Measurements from ENCODE around the gene NTM.

Gene NTM

DNA sequence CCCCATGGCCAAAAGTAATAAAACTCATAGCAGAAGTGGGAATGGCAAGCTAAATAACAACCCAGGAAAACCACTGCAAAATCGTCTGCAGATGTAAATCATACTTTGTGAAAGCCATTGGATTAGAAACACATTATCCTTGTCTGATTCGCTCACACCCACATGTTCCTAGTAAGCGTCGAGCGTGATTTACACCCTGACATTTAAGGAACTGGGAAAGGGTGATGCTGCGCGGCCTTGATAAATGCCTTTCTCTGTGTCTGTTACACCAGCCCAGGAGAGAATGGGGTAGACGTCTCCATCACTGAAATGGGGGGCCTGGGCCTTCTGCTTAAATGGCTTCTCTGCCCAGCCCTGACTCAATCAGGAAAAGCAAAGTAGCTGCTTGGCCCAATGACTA lies 162.7 kb downstream of the NTM start:
- Mint-ChIP-seq H3K36me3 (ENCODE audit: low read depth) (no peaks in the 10 kb centered on the region), H3K4me3 (no peak overlapping the region), H3K4me1 (ENCODE audit: low read depth) (no peaks in the 10 kb centered on the region), H3K27ac (no peak overlapping the region), H3K27me3 (ENCODE audit: low read depth) (no peaks in the 10 kb centered on the region), H3K9me3 (no peaks in the 10 kb centered on the region)
- DNase-seq (ENCODE audit: low spot score), result no peak

DNA sequence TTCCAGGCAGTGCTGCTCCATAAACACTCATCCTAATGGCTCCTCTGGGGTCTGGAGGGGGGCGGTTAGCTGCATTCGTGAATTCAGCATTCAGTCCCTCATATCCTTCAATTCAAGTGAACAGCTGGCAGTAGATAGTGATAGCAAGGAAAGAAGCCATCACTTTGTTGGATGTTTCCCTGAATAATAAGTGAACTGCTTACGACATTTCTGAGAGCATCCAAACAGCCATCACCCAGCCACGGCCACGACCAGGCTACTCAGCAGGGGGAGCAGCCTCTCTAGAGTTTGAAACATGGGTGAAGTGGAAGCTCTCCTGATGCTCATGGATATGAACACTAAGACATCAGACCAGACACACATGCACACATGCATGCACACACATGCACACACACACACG lies 163.6 kb downstream of the NTM start:
- no peaks in the 10 kb centered on the region for H3K4me1 Mint-ChIP-seq (ENCODE audit: low read depth)
- no peak overlapping the region for H3K4me3 Mint-ChIP-seq
- no peaks in the 10 kb centered on the region for H3K9me3 Mint-ChIP-seq
- no peak overlapping the region for H3K27ac Mint-ChIP-seq
- DNase-seq (ENCODE audit: low spot score), result no peak
- H3K36me3 Mint-ChIP-seq (ENCODE audit: low read depth), result no peaks in the 10 kb centered on the region
- H3K27me3 Mint-ChIP-seq (ENCODE audit: low read depth), result no peaks in the 10 kb centered on the region

DNA sequence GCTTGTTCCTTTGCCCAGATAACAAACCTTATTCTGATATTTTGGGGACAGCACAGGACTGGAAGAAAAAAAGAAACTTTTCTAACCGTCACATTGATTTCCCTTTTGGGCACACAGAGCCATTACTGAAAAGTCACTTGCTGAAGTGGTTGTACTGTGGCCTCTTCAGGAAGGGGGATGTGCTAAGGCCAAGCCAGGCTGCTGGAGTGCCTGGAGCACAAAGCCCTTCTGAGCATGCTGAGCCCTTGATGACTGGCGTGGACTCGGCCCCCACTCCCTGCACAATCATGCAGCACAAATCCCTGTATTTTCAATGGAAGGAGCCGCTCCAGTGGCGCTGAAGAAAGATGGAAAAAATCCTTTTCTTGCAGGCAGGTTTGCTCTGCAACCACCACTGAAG lies 164.2 kb downstream of the NTM start:
- H3K4me1 Mint-ChIP-seq (ENCODE audit: low read depth), result no peaks in the 10 kb centered on the region
- H3K27me3 Mint-ChIP-seq (ENCODE audit: low read depth), result no peaks in the 10 kb centered on the region
- no peaks in the 10 kb centered on the region for H3K9me3 Mint-ChIP-seq
- H3K27ac Mint-ChIP-seq, result no peak overlapping the region
- no peak overlapping the region for H3K4me3 Mint-ChIP-seq
- no peaks in the 10 kb centered on the region for H3K36me3 Mint-ChIP-seq (ENCODE audit: low read depth)
- DNase-seq (ENCODE audit: low spot score), result no peak

DNA sequence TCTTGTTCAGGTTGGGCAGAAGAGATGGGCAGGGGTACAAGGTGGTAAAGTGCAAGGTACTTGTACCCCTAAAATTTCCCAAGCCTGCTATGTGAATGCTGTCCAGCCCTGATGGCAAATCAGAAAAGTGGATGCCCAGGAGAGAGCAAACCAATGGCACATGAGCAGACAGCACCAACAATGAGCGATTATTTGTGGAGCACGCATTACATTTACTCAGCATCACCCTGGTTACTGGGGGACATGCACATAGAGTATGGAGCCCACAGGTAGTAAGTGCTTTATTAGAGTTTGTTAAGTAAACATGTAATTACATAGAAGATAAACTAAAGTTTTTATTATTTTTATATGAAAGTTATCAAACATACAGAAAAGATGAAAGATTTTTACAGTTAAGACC lies 165.7 kb downstream of the NTM start:
- H3K27me3 Mint-ChIP-seq (ENCODE audit: low read depth), result no peaks in the 10 kb centered on the region
- no peak overlapping the region for H3K4me3 Mint-ChIP-seq
- H3K27ac Mint-ChIP-seq, result no peak overlapping the region
- no peak for DNase-seq (ENCODE audit: low spot score)
- no peaks in the 10 kb centered on the region for H3K9me3 Mint-ChIP-seq
- H3K36me3 Mint-ChIP-seq (ENCODE audit: low read depth), result no peaks in the 10 kb centered on the region
- H3K4me1 Mint-ChIP-seq (ENCODE audit: low read depth), result no peaks in the 10 kb centered on the region

DNA sequence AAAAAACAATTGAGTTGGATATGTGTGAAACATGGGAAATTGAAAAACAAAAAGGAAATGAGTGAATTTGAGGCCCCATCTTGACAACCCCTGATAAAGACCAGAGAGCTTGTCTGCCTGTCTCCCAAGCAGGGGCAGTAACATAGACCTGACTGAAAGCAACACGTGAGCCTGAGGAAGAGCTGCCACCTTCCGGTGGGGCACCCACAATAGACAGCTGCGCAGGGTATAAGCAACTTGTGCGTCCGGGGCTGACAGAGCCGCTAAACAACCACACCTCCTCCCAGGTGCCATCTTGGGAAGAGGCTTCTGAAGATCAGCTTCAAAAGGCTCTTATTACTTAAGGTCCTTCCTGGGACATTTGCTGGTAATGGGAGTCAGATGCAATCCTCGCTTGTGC lies 166.8 kb downstream of the NTM start:
- Mint-ChIP-seq H3K4me1 (ENCODE audit: low read depth) (no peaks in the 10 kb centered on the region), H3K36me3 (ENCODE audit: low read depth) (no peaks in the 10 kb centered on the region), H3K27ac (no peak overlapping the region), H3K4me3 (no peak overlapping the region), H3K27me3 (ENCODE audit: low read depth) (no peaks in the 10 kb centered on the region), H3K9me3 (no peaks in the 10 kb centered on the region)
- DNase-seq (ENCODE audit: low spot score), result no peak

DNA sequence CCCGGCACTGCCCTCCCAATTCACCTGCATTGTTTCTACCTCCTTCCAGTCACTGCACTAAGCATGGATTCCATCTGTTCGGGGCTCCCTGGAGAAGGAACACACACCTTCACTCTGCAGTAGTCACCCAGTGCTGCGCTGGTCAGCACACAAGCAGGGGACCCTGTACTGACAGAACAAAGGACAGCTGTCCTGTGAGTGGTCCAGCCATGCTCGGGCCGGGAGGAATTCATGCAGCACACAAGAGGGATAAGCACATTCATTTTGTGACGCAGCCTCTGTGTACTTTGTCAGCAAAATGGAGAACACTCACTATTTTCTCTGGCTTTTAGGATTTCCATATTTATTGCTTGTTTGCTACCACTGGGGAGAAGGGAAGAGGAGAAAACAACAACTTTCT lies 167.3 kb downstream of the NTM start:
- Mint-ChIP-seq H3K4me1 (ENCODE audit: low read depth) (no peaks in the 10 kb centered on the region), H3K9me3 (no peaks in the 10 kb centered on the region), H3K27me3 (ENCODE audit: low read depth) (no peaks in the 10 kb centered on the region), H3K36me3 (ENCODE audit: low read depth) (no peaks in the 10 kb centered on the region), H3K27ac (no peak overlapping the region), H3K4me3 (no peak overlapping the region)
- DNase-seq (ENCODE audit: low spot score), result no peak

DNA sequence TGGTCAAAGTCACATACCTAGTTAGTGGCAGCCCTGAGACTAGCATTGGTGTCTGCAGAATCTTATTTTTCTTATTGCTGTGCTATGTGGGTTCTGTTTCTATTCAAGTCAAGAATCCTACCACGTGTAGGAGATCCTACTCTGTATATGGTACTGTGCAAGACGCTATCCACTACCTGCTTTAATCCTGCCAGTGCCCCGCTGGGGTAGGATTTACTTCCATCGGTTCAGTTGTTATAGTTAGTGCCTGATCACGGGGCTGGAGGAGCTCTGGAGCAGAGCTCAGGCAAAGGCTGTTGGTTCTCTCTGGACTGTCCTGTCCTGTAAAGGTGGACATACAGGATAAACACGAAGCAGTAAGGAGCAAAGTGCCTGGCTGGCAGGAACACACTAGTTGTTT lies 167.9 kb downstream of the NTM start:
- Mint-ChIP-seq H3K4me3 (no peak overlapping the region), H3K9me3 (no peaks in the 10 kb centered on the region), H3K4me1 (ENCODE audit: low read depth) (no peaks in the 10 kb centered on the region), H3K27me3 (ENCODE audit: low read depth) (no peaks in the 10 kb centered on the region), H3K36me3 (ENCODE audit: low read depth) (no peaks in the 10 kb centered on the region), H3K27ac (no peak overlapping the region)
- DNase-seq (ENCODE audit: low spot score), result no peak

DNA sequence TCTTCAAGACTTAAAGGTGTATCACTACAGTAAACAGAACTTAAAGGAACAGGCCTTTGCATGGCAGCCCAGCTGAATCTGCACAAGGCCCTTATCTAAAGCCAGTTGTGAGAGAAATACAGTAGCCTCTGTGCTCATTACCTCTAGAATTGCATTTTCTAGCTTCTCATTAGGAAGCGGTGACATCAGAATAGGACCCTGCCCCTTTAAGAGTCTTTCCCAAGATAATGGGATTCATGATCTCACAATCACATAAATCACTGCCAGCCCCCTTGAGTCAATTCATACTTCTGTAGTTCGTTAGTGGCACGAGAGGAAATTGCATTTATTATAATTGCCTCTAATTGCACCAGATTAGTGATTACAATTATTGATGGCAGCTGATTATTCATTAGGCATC lies 170.3 kb downstream of the NTM start:
- Mint-ChIP-seq H3K27me3 (ENCODE audit: low read depth) (no peaks in the 10 kb centered on the region), H3K4me1 (ENCODE audit: low read depth) (no peaks in the 10 kb centered on the region), H3K9me3 (no peaks in the 10 kb centered on the region), H3K27ac (no peak overlapping the region), H3K36me3 (ENCODE audit: low read depth) (no peaks in the 10 kb centered on the region), H3K4me3 (no peak overlapping the region)
- no peak for DNase-seq (ENCODE audit: low spot score)

DNA sequence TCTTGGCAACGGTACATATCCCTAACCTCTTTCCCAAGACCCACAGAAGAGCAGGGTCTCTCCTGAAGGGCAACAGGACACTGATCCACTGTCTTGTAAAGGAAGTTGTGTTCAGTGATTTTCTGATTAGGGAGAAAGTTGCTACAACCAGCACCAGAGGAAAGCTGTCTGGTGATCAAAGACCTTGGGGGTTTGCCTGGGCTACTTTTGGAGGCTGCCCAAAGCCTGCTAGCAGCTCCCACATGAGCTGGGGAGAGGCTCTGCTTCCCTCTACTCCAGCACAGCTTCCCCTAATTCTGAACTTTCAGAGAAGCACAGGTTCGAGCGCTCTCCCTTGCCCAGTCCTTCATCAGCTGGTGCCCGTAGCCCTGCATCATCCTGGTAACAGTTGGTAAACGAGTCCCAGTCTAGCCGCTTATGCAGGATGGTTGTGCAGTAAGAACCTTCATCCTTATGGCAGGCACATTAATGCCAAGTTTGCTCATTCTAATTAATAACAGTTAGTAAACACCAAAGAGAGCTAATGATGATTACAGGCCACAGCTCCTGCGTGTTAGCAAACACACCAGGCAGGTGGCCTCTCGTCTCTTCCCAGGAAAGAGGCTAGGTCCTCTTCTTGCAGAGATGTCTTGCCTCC lies 173.1 kb downstream of the NTM start:
- DNase-seq (ENCODE audit: low spot score), result no peak
- no peaks in the 10 kb centered on the region for H3K9me3 Mint-ChIP-seq
- no peaks in the 10 kb centered on the region for H3K27me3 Mint-ChIP-seq (ENCODE audit: low read depth)
- H3K4me1 Mint-ChIP-seq (ENCODE audit: low read depth), result no peaks in the 10 kb centered on the region
- no peak overlapping the region for H3K4me3 Mint-ChIP-seq
- H3K27ac Mint-ChIP-seq, result no peak overlapping the region
- H3K36me3 Mint-ChIP-seq (ENCODE audit: low read depth), result no peaks in the 10 kb centered on the region

DNA sequence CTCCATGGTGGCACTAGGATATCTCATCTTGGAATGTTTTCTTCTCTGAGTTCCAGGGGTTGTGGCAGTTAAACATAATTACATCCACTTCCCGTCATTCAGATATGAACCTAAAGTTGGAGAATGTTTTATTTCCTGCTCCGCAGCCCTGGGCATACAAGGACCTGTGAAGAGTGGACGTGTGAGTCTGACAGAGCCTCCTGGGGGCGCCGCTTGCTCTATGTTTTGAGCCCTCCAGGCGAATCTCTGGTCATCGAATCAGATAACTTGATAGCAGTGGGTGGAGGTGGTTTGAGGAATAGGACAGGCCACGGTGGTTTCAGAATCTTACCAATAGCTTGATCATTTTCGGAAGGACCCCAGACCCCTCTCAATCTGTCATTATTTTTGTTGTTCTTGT lies 174.2 kb downstream of the NTM start:
- H3K36me3 Mint-ChIP-seq (ENCODE audit: low read depth), result no peaks in the 10 kb centered on the region
- no peaks in the 10 kb centered on the region for H3K4me1 Mint-ChIP-seq (ENCODE audit: low read depth)
- no peak overlapping the region for H3K4me3 Mint-ChIP-seq
- H3K9me3 Mint-ChIP-seq, result no peaks in the 10 kb centered on the region
- H3K27ac Mint-ChIP-seq, result no peak overlapping the region
- DNase-seq (ENCODE audit: low spot score), result no peak
- no peaks in the 10 kb centered on the region for H3K27me3 Mint-ChIP-seq (ENCODE audit: low read depth)

DNA sequence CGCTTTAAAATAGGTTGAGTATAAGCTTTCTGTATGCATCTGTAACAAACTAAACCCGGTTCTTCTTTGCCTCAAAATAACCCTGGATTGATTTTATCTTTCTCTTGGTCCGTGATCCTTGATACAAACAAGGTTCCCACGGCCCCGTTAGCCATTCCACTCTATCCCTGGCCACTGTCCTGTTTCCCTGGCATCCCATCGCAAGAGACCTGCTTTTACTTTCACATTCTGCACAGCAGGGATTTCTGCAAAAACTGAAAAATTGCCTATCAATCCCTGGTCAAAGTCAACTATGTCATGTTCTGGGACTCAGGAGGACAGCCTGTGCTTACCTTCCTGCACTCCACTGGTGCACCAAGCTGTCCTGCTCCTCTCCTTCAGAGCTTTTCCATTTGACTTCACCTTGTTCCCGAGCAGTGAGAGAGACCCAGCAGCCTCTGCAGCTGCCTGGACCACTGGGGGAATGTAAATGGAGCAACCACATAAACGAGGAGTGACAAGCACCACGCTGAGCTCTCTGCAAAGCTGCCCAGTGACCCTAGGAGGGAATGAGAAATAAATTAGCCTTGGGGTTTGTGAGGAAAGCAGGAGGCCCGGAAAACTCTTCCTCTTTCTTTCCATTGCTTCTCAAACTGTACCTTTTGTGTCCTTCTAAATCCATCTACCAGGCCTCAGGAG lies 175.9 kb downstream of the NTM start:
- no peaks in the 10 kb centered on the region for H3K9me3 Mint-ChIP-seq
- DNase-seq (ENCODE audit: low spot score), result no peak
- no peak overlapping the region for H3K4me3 Mint-ChIP-seq
- no peaks in the 10 kb centered on the region for H3K27me3 Mint-ChIP-seq (ENCODE audit: low read depth)
- H3K27ac Mint-ChIP-seq, result no peak overlapping the region
- no peaks in the 10 kb centered on the region for H3K36me3 Mint-ChIP-seq (ENCODE audit: low read depth)
- no peaks in the 10 kb centered on the region for H3K4me1 Mint-ChIP-seq (ENCODE audit: low read depth)

DNA sequence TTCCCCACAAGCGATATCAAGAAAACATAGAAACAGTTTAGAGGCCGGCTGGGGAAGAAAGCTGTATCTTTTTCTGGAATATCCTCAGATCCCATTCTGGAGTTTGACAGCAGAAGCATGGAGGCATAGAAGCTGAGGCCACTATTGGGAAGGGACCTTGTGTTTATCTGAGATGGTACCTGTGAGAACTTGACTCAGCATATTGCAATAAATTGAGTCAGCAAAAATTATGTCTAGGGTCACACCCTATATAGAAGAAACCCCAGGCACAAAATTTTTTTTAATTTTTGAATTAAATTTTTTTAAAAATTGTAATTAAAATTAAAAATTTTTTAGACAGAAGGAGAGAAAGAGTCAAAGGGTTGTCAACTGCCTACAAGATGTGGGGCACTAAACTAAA lies 178.7 kb downstream of the NTM start:
- no peaks in the 10 kb centered on the region for H3K36me3 Mint-ChIP-seq (ENCODE audit: low read depth)
- DNase-seq (ENCODE audit: low spot score), result no peak
- H3K9me3 Mint-ChIP-seq, result no peaks in the 10 kb centered on the region
- no peaks in the 10 kb centered on the region for H3K4me1 Mint-ChIP-seq (ENCODE audit: low read depth)
- no peak overlapping the region for H3K4me3 Mint-ChIP-seq
- H3K27me3 Mint-ChIP-seq (ENCODE audit: low read depth), result no peaks in the 10 kb centered on the region
- H3K27ac Mint-ChIP-seq, result no peak overlapping the region

DNA sequence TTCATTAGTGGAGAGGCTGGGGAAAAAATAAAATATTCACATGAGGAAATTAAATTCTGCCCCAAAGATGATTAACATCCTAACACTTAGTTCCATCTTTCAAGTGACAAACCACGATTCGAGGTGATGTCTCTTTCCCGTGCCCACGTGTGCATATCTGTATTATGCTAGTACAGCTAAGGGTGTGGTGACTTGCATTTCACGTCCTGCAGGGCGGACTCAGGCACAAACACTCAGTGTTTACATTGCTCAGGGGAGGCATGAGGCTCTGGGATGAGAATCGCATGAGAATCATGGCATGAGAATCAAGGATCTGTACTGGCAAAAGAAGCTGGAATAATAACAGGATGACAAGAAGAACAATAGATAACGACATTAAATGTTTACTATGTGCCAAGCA lies 179.4 kb downstream of the NTM start:
- Mint-ChIP-seq H3K27ac (no peak overlapping the region), H3K36me3 (ENCODE audit: low read depth) (no peaks in the 10 kb centered on the region)

DNA sequence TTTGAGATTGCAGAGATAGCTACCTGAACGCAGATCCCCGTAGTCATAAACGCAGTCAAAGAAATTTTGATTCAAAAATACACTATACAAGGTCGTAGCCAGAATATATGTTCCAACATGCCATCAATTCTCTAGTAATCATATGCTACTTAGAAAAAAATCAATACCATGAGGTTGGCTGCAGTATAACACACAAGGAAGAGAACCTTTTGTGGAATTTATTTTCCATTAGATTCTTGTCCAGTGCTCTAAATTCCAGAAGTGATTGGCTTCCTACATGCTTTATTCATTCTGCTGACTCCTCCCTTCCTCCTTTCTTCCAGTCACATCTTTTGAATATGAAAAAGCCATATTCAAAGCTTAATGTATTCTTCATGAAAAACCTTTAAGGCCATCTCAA lies 189.9 kb downstream of the NTM start:
- no peak for DNase-seq (ENCODE audit: low spot score)
- no peak overlapping the region for H3K4me3 Mint-ChIP-seq
- H3K27ac Mint-ChIP-seq, result no peak overlapping the region
- no peaks in the 10 kb centered on the region for H3K4me1 Mint-ChIP-seq (ENCODE audit: low read depth)
- no peaks in the 10 kb centered on the region for H3K36me3 Mint-ChIP-seq (ENCODE audit: low read depth)
- H3K9me3 Mint-ChIP-seq, result no peaks in the 10 kb centered on the region
- H3K27me3 Mint-ChIP-seq (ENCODE audit: low read depth), result no peaks in the 10 kb centered on the region

More for the DNA sequence above, 179.4 kb downstream of the NTM start:
- H3K27me3 Mint-ChIP-seq (ENCODE audit: low read depth), result no peaks in the 10 kb centered on the region
- no peak for DNase-seq (ENCODE audit: low spot score)
- no peak overlapping the region for H3K4me3 Mint-ChIP-seq
- H3K4me1 Mint-ChIP-seq (ENCODE audit: low read depth), result no peaks in the 10 kb centered on the region
- no peaks in the 10 kb centered on the region for H3K9me3 Mint-ChIP-seq

DNA sequence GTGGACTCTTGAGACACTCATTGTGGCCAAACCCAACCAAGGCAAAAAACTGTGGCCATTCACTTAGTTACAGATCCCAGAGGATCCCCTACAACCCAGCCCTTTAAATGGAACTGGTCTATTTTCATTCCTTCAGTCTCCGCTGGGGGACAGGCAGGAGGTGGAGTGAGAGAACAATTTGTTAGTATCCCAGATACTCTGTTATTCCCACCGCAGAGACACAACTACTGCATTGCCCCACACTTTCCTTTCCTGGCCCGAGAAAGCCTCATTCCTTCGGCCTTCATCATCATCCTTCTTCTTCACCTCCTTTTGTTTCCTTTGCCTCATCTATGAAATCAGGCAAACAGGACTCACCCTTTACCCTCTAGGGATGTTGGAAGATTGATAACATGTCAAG lies 191.1 kb downstream of the NTM start:
- H3K27ac Mint-ChIP-seq, result no peak overlapping the region
- no peaks in the 10 kb centered on the region for H3K36me3 Mint-ChIP-seq (ENCODE audit: low read depth)
- no peaks in the 10 kb centered on the region for H3K9me3 Mint-ChIP-seq
- H3K4me1 Mint-ChIP-seq (ENCODE audit: low read depth), result no peaks in the 10 kb centered on the region
- no peak for DNase-seq (ENCODE audit: low spot score)
- H3K27me3 Mint-ChIP-seq (ENCODE audit: low read depth), result no peaks in the 10 kb centered on the region
- H3K4me3 Mint-ChIP-seq, result no peak overlapping the region

Data from T-helper 2 cell treated with Interferon-gamma antibody and Interleukin-4, amounts not matched to agents 5 μg/mL and 100 μg/mL, for 36 hours (primary cell).